ENCODE results near the gene AGR3.

Gene AGR3

GRCh38 chr7:16822029-16822428, 59.8 kb downstream of the AGR3 start:
- no peaks in the 10 kb centered on the region for H3K36me3 ChIP-seq (ENCODE audit: control insufficient read depth in 2 of 2, insufficient read depth in 1 of 2, low read length in 2 of 2)
- CTCF ChIA-PET = interaction anchor here (1.4 kb wide), 1 partner anchor 21 kb away, joined by 3 read pairs; no protein-coding TSS in a partner anchor
- TF ChIP-seq ZNF670 (tag by site-specific recombination; IDR thresholded peaks at IDR 0.05; ENCODE audit: low read depth) (no peak), KLF17 (tag by site-specific recombination; IDR thresholded peaks at IDR 0.05) (no peak), ZNF830 (tag by site-specific recombination; IDR thresholded peaks at IDR 0.05; ENCODE audit: low read depth) (no peak), ZNF692 (tag by site-specific recombination; IDR thresholded peaks at IDR 0.05) (no peak)

GRCh38 chr7:16818732-16819131, 63.1 kb downstream of the AGR3 start:
- Histone ChIP-seq H3K9me3 (ENCODE audit: control insufficient read depth, insufficient read depth, low read depth, low read length) (no peaks in the 10 kb centered on the region), H3K4me3 (ENCODE audit: low read depth, low read length) (no peak overlapping the region), H3K4me1 (ENCODE audit: control insufficient read depth, insufficient read depth, low read length) (no peaks in the 10 kb centered on the region), H3K36me3 (ENCODE audit: control insufficient read depth in 2 of 2, insufficient read depth in 1 of 2, low read length in 2 of 2) (no peaks in the 10 kb centered on the region), H3K27ac (ENCODE audit: extremely low read depth, low read depth, low read length) (no peak overlapping the region)
- no peak for TF ChIP-seq ZSCAN23 (tag by site-specific recombination; IDR thresholded peaks at IDR 0.05)
- no peak for TF ChIP-seq ZNF791 (tag by site-specific recombination; IDR thresholded peaks at IDR 0.05)
- TF ChIP-seq ZBTB8A (tag by site-specific recombination; IDR thresholded peaks at IDR 0.05) = no peak
- TF ChIP-seq ZNF121 (tag by site-specific recombination; IDR thresholded peaks at IDR 0.05) = no peak
- no peak for TF ChIP-seq ZNF341 (tag by site-specific recombination; IDR thresholded peaks at IDR 0.05; ENCODE audit: low read depth)
- no peak for TF ChIP-seq ZBTB48 (tag by site-specific recombination; IDR thresholded peaks at IDR 0.05)
- TF ChIP-seq ZNF549 (tag by site-specific recombination; IDR thresholded peaks at IDR 0.05) = no peak
- TF ChIP-seq ZNF548 (tag by site-specific recombination; IDR thresholded peaks at IDR 0.05) = no peak
- no peak for TF ChIP-seq ZNF311 (tag by site-specific recombination; IDR thresholded peaks at IDR 0.05; ENCODE audit: borderline replicate concordance)
- no peak for TF ChIP-seq ZNF704 (tag by site-specific recombination; IDR thresholded peaks at IDR 0.05)
- no peak for TF ChIP-seq KLF8 (tag by site-specific recombination; IDR thresholded peaks at IDR 0.05)
- TF ChIP-seq SCRT1 (tag by site-specific recombination; IDR thresholded peaks at IDR 0.05; ENCODE audit: borderline replicate concordance) = no peak
- ChIA-PET CTCF (interaction anchor here (0.9 kb wide), 1 partner anchor 18 kb away, joined by 7 read pairs; no protein-coding TSS in a partner anchor), POLR2A (no interaction called here)

More at GRCh38 chr7:16822029-16822428, 59.8 kb downstream of the AGR3 start:
- Histone ChIP-seq H3K9me3 (ENCODE audit: control insufficient read depth, insufficient read depth, low read depth, low read length) (no peaks in the 10 kb centered on the region), H3K4me3 (ENCODE audit: low read depth, low read length) (no peak overlapping the region), H3K4me1 (ENCODE audit: control insufficient read depth, insufficient read depth, low read length) (no peaks in the 10 kb centered on the region), H3K27ac (ENCODE audit: extremely low read depth, low read depth, low read length) (no peak overlapping the region)
- POLR2A ChIA-PET = no interaction called here

GRCh38 chr7:16817536-16817935, 64.2 kb downstream of the AGR3 start:
- no peak overlapping the region for H3K27ac ChIP-seq (ENCODE audit: extremely low read depth, low read depth, low read length)
- no peaks in the 10 kb centered on the region for H3K9me3 ChIP-seq (ENCODE audit: control insufficient read depth, insufficient read depth, low read depth, low read length)
- no peaks in the 10 kb centered on the region for H3K4me1 ChIP-seq (ENCODE audit: control insufficient read depth, insufficient read depth, low read length)
- H3K36me3 ChIP-seq (ENCODE audit: control insufficient read depth in 2 of 2, insufficient read depth in 1 of 2, low read length in 2 of 2) = no peaks in the 10 kb centered on the region
- ChIA-PET POLR2A (no interaction called here), CTCF (interaction anchor here (0.6 kb wide), 3 partner anchors 41 to 707 kb away, joined by 3 read pairs; no protein-coding TSS in a partner anchor)
- TF ChIP-seq ZSCAN4 (tag by site-specific recombination; IDR thresholded peaks at IDR 0.05) = peak; percentile 33; the same call in 1 of the 2 replicates
- TF ChIP-seq ZNF701 (tag by site-specific recombination; IDR thresholded peaks at IDR 0.05) = no peak
- no peak overlapping the region for H3K4me3 ChIP-seq (ENCODE audit: low read depth, low read length)

Measured in HEK293 (cell line).